Measurements from ENCODE around the gene CBL.

The CBL gene

GRCh38 chr11:119267645-119268044 is 61.5 kb downstream of the CBL start:
- CTCF ChIA-PET = no interaction called here
- POLR2A ChIA-PET (ENCODE audit: low non-redundant PET) = interaction anchor here (0.5 kb wide), 1 partner anchor 182 kb away, joined by 10 read pairs; no protein-coding TSS in a partner anchor
- DNase-seq (ENCODE audit: low spot score) = no peak
- H3K27ac ChIP-seq = no peak overlapping the region
- no peak for TF ChIP-seq CTCF (conservative IDR thresholded peaks at IDR 0.05; ENCODE audit: low read depth)

- POLR2A ChIA-PET (ENCODE audit: low non-redundant PET) = interaction anchor here (0.6 kb wide), 1 partner anchor 64 kb away, joined by 3 read pairs; no protein-coding TSS in a partner anchor
- CTCF ChIA-PET = interaction anchor here (0.7 to 1.1 kb wide), 2 partner anchors 14 to 741 kb away, joined by 5 to 6 read pairs; no protein-coding TSS in a partner anchor
Measured at GRCh38 chr11:119273721-119274120, 67.6 kb downstream of the CBL start.

DNA sequence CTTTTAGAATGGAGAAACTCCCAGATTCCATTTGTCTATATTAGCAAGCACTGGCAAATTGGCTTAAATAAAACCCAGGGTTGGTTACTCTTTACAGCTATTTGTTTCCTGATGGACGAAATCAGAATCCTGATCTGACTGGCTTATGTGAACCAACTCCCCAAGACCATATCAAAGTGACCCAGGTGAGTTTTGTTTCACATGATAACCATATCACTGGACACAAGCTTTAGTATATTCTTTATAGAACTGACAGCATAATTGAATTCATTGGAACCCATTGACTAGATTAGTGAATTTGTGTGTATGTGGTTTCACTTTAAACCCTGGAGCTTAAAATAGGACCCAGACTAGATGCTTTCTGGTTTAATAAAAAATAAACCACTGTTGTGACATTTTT is 71.5 kb downstream of the CBL start:
- DNase-seq (ENCODE audit: low spot score) = no peak
- no peak overlapping the region for H3K27ac ChIP-seq
- ChIA-PET CTCF (interaction anchor here (0.5 to 1.1 kb wide), 2 partner anchors 13 to 98 kb away, joined by 3 to 4 read pairs; no protein-coding TSS in a partner anchor), POLR2A (ENCODE audit: low non-redundant PET) (no interaction called here)
- no peak for TF ChIP-seq CTCF (conservative IDR thresholded peaks at IDR 0.05; ENCODE audit: low read depth)

More at GRCh38 chr11:119273721-119274120, 67.6 kb downstream of the CBL start:
- H3K27ac ChIP-seq = no peak overlapping the region
- no peak for TF ChIP-seq CTCF (conservative IDR thresholded peaks at IDR 0.05; ENCODE audit: low read depth)
- DNase-seq (ENCODE audit: low spot score) = no peak

DNA sequence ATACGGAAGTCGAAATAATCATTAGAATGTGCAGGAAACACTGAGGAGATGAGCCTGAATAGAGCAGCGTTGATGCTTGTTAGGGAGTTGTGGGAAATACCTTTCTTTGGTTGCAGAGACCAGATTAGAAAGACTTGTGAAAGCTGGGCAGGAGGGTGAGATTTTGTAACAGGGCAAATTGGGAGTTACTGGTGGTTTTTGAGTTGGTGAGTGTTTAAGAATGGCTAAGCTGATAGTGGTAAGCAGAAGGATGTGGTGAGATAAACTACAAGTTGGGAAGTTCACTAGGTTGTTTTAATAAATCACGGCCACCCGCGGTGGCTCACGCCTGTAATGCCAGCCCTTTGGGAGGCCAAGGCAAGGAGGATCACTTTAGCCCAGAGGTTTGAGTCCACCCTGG is 76.4 kb downstream of the CBL start:
- POLR2A ChIA-PET (ENCODE audit: low non-redundant PET) = interaction anchor here (0.5 kb wide), 1 partner anchor 197 kb away, joined by 3 read pairs; no protein-coding TSS in a partner anchor
- H3K27ac ChIP-seq = no peak overlapping the region
- CTCF ChIA-PET = interaction anchor here (1.0 kb wide), 1 partner anchor 87 kb away, joined by 3 read pairs; no protein-coding TSS in a partner anchor
- no peak for DNase-seq (ENCODE audit: low spot score)
- TF ChIP-seq CTCF (conservative IDR thresholded peaks at IDR 0.05; ENCODE audit: low read depth) = no peak

- peak; percentile 51 for DNase-seq (ENCODE audit: low spot score)
Measured at GRCh38 chr11:119284344-119285157, 78.4 kb downstream of the CBL start.

More at GRCh38 chr11:119284344-119285157, 78.4 kb downstream of the CBL start:
- POLR2A ChIA-PET (ENCODE audit: low non-redundant PET) = no interaction called here
- H3K27ac ChIP-seq = no peak overlapping the region
- CTCF ChIA-PET = interaction anchor here (0.5 to 1.3 kb wide), 6 partner anchors 13 to 113 kb away, joined by 3 to 5 read pairs (median 4); no protein-coding TSS in a partner anchor
- peak; percentile 65 for TF ChIP-seq CTCF (conservative IDR thresholded peaks at IDR 0.05; ENCODE audit: low read depth)
